Hepatocyte (in vitro differentiated cells): ENCODE data around the gene SPATC1L.

Experiments used
- EZH2 ChIP-seq: fragments of 200-600 bp; sonication (generic); IDR thresholded peaks from 2 replicates; pipeline ENCODE4 v1.6.1; 2016; ENCODE audit warnings: antibody characterized with exemption, mild to moderate bottlenecking, borderline replicate concordance
- TF ChIP-seq, protein P1 (sequence below): fragments of 200-600 bp; sonication (generic); IDR thresholded peaks from 2 replicates; pipeline ENCODE4 v1.5.1; 2016; ENCODE audit warnings: antibody characterized with exemption, mild to moderate bottlenecking; ENCODE audit not compliant: poor library complexity

GRCh38 chr21:46130831-46131587 lies 53.2 kb downstream of the SPATC1L start:
- TF ChIP-seq, protein P1, sequence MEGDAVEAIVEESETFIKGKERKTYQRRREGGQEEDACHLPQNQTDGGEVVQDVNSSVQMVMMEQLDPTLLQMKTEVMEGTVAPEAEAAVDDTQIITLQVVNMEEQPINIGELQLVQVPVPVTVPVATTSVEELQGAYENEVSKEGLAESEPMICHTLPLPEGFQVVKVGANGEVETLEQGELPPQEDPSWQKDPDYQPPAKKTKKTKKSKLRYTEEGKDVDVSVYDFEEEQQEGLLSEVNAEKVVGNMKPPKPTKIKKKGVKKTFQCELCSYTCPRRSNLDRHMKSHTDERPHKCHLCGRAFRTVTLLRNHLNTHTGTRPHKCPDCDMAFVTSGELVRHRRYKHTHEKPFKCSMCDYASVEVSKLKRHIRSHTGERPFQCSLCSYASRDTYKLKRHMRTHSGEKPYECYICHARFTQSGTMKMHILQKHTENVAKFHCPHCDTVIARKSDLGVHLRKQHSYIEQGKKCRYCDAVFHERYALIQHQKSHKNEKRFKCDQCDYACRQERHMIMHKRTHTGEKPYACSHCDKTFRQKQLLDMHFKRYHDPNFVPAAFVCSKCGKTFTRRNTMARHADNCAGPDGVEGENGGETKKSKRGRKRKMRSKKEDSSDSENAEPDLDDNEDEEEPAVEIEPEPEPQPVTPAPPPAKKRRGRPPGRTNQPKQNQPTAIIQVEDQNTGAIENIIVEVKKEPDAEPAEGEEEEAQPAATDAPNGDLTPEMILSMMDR, result no peak
- no peak for TF ChIP-seq EZH2
